GM12875 (cell line): ENCODE measurements around the gene FERMT2.
"Not testable (repeated sequence)": the region's sequence is repeated elsewhere in the genome, so short reads cannot be mapped to it uniquely, and the experiment has no call there.

Source experiments
- H3K4me3 ChIP-seq: one replicate; pipeline ENCODE4 v1.5.1; 2011; ENCODE audit warnings: low read depth, low read length, control low read depth
- TF ChIP-seq, protein P1 (sequence below): IDR thresholded peaks from 2 replicates; pipeline ENCODE4 v1.5.1; 2011; ENCODE audit warnings: low read depth, mild to moderate bottlenecking, control low read depth, inconsistent platforms, low read length, moderate library complexity, borderline replicate concordance; ENCODE audit not compliant: insufficient read depth

FERMT2 gene

DNA sequence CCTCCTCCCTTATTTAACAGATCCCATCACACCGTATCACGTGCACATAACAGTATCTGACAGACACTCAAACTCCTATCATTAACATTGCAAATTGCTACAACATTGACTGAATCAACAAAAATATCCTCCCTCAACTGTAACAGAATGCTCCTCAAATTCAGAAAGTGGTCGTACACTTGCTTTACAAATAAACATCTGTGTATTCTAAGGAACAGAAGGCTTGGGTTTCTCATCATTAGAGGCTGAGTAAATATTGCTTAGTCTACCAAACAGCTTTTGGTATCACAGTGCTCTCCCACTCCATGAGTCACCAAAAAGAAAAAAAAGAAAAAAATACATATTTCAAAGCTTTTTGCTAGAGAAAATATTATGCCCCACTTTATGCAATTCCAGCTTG is 23.9 kb downstream of the FERMT2 start:
- TF ChIP-seq, protein P1, sequence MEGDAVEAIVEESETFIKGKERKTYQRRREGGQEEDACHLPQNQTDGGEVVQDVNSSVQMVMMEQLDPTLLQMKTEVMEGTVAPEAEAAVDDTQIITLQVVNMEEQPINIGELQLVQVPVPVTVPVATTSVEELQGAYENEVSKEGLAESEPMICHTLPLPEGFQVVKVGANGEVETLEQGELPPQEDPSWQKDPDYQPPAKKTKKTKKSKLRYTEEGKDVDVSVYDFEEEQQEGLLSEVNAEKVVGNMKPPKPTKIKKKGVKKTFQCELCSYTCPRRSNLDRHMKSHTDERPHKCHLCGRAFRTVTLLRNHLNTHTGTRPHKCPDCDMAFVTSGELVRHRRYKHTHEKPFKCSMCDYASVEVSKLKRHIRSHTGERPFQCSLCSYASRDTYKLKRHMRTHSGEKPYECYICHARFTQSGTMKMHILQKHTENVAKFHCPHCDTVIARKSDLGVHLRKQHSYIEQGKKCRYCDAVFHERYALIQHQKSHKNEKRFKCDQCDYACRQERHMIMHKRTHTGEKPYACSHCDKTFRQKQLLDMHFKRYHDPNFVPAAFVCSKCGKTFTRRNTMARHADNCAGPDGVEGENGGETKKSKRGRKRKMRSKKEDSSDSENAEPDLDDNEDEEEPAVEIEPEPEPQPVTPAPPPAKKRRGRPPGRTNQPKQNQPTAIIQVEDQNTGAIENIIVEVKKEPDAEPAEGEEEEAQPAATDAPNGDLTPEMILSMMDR: no peak
- no peak overlapping the region for H3K4me3 ChIP-seq

DNA sequence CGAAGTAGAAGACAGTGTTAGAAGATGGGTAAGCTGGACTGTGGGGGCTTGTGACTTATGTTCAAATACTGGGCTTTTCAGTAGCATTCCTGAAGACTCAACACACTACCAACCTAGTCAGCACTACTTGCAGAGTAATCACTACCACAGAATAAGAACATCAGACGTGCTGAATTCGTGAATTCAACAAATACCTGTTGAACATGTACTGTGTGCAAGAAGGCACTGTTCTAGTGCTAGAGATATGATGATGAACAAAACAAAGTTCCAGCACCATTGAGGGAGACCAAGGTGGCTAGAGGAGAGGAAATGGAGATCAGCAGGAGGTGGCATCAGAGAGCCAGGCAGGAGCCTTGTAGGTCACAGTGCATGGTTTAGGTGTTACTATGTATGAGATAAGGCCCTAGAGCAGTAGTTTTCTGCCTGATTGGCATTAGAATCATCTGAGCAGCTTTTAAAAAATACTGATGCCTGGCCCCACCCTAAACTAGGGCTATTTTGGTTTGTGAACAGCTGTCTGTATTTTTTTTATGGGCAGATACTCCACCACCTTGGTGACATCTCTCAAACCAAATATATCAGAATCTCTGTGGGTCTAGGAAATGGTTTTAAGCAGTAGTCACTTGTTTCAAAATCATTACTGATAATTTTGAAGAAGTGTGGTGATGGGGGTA is 26.8 kb downstream of the FERMT2 start:
- TF ChIP-seq, protein P1: peak; percentile 22; the same call in 1 of the 2 replicates
- H3K4me3 ChIP-seq: no peak overlapping the region

DNA sequence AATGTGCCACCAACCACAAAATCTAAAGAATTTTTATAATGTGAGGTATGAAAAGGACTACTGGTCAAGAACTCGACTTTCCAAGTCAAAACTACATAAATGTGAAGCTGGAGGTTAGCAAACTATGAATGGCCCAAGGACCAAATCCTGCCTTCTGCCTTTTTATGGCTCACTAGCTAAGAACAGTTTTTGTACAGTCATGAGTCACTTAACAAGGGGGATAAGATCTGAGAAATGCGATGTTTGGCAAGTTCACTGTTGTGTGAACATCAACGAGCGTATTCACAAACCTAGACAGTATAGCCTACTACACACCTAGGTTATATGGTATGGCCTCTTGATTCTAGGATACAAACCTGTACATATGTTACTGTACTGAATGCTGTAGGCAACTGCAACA is 28.2 kb downstream of the FERMT2 start:
- TF ChIP-seq, protein P1: no peak
- no peak overlapping the region for H3K4me3 ChIP-seq

DNA sequence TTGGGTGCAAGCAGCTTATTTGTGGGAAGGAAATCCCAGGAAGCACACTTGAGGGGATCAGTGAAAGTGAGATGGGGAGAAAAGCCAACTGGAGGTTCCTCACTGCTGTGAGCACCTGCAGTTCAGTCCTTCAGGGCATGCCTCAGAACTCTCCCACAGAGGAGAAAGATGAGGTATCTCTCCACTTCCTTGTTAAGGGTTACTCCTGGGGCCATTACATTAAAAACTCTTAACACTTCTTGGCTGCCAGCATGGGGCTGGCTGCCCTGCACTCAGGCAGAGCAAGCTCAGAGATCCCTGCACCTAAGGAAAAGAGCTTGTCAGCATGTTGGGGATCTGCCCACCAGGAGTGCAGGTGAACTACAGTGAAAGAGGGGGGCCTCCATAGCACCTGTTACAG is 28.8 kb downstream of the FERMT2 start:
- H3K4me3 ChIP-seq: no peak overlapping the region
- TF ChIP-seq, protein P1: no peak

DNA sequence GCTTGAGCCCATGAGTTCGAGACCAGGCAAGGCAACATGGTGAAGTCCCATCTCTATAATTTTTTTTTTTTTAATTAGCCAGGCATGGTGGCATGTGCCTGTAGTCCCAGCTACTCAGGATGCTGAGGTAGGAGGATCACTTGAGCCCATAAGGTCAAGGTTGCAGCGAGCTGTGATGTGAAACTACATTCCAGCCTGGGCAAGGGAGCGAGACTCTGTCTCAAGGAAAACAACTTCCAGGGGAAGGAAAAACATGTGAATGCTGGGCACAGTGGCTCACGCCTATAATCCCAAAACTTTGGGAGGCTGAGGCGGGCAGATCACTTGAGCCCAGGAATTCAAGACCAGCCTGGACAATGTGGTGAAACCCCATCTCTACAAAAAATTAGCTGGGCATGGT is 30.4 kb downstream of the FERMT2 start:
- H3K4me3 ChIP-seq: not testable (repeated sequence)

DNA sequence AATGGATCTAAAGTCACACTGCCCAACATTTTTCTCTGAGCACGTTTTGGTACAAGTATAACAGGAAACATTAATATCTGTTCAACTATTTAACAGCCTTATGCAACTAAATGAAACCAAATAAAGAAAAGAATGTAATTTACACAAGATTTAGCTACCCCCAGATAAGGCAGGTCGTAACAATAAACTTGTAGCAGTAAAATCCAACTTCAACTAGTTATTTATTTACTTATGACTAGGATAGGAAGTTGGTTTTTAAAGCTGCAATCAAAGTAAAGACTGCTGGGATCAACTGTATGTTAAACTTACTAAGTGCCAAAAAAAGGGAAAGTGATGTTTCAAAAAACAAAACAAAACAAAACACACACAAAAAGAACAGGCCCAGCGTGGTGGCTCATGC is 30.9 kb downstream of the FERMT2 start:
- TF ChIP-seq, protein P1: no peak
- no peak overlapping the region for H3K4me3 ChIP-seq

DNA sequence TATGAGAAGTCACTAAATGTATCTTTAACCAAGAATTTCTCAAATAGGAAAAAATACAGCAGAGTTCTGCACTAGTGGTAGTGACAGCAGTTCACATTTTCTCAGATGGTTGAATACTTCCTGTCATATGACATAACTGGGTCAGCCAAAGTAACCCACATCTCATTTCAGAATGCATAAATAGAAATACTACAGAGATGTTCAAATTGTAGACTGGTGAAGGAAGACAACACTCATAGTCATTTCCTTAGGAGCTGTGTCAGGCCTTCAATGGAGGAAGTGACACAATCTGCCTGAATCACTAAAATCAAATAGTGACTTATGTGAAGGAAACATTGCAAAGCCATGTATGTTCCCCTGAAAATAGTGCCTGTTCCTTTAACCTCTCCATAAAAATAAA is 32.4 kb downstream of the FERMT2 start:
- TF ChIP-seq, protein P1: no peak
- no peak overlapping the region for H3K4me3 ChIP-seq
